NCI-H345 treated with DMSO at 0.1 percent for 48 hours (cell line): ENCODE data around the gene NCOR2.

Experiments used
- DNase-seq: peaks from one replicate; lab custom pipeline; 2025; ENCODE audit not compliant: unreplicated experiment; lab: John Stamatoyannopoulos, UW

Gene NCOR2

GRCh38 chr12:124560146-124560890 lies 7.1 kb downstream of the NCOR2 start:
- DNase-seq = no peak

- no peak for DNase-seq
Measured at GRCh38 chr12:124559182-124560017, 8.0 kb downstream of the NCOR2 start.

- no peak for DNase-seq
Measured at GRCh38 chr12:124558313-124558712, 9.1 kb downstream of the NCOR2 start.

GRCh38 chr12:124557518-124558223 lies 9.7 kb downstream of the NCOR2 start:
- peak; percentile 26 for DNase-seq

- DNase-seq = no peak
Measured at GRCh38 chr12:124556896-124557501, 10.4 kb downstream of the NCOR2 start.

- DNase-seq = no peak
Measured at GRCh38 chr12:124556074-124556466, 11.3 kb downstream of the NCOR2 start.

- no peak for DNase-seq
Measured at GRCh38 chr12:124555168-124556073, 12.0 kb downstream of the NCOR2 start.

- DNase-seq = no peak
Measured at GRCh38 chr12:124554429-124555029, 12.9 kb downstream of the NCOR2 start.

GRCh38 chr12:124553862-124554428 lies 13.5 kb downstream of the NCOR2 start:
- no peak for DNase-seq

- DNase-seq = peak; percentile 24
Measured at GRCh38 chr12:124551268-124552144, 15.9 kb downstream of the NCOR2 start.

- DNase-seq = no peak
Measured at GRCh38 chr12:124550123-124551089, 17.0 kb downstream of the NCOR2 start.

- no peak for DNase-seq
Measured at GRCh38 chr12:124549629-124550028, 17.8 kb downstream of the NCOR2 start.

GRCh38 chr12:124548854-124549378 lies 18.5 kb downstream of the NCOR2 start:
- no peak for DNase-seq

GRCh38 chr12:124547626-124548025 lies 19.8 kb downstream of the NCOR2 start:
- no peak for DNase-seq

- DNase-seq = no peak
Measured at GRCh38 chr12:124545508-124546418, 21.6 kb downstream of the NCOR2 start.

GRCh38 chr12:124544983-124545382 lies 22.4 kb downstream of the NCOR2 start:
- no peak for DNase-seq
